Pons (tissue), 1 donor: Measurements from ENCODE around the gene ATF7.
A peak's percentile ranks its signal among the peaks of the same experiment; 100 is the strongest.

Source experiments
- DNase-seq: peaks from one replicate; pipeline ENCODE4 v3.0.0-alpha.2; 2016; ENCODE audit warnings: low spot score

Gene ATF7

DNA sequence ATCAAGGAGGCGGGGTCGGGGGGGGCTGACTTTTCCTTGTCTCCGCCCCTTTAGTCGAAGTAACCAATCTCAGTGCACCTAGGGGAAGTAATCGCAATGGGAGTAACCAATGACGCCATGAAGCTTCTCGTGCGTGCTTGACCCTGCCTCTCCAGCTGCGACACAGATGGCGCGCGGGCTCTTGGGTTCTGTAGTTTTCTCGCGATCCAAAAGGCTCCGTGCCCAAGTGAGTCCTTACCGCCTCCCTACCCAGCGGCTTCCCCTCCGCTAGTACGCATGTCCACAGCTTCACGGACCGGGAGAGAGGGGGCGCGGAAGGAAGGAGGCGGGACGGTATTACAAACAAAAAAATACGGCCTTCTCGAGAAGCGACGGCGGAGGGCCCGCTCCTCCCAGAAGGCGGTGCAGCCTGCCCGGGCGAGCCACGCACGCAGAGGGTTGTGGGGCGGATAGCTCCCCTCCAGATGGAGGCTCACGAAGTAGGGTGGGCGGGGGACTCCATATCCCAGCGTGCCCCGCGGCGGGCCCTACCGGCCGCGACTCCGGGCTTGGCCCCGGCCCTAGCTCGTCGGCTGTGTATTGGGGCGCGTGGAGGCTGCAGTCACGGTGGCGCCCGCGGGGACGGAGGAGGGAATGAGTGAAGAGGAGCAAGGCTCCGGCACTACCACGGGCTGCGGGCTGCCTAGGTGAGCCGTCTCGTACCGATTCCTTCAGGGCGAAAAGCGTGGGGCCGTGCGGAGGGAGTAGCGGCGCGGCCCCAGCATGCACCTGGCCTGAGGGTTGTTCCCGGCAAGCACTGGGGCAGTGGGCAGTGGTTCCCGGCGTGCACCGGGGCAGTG is 125.2 kb downstream of the ATF7 start, which contains the start of gene TARBP2:
Gene TARBP2 (plus strand): TSS at position 508 of the 839 bp plus-strand sequence. CDS start 126 bp downstream, at position 634.
- peak; percentile 100 for DNase-seq

DNA sequence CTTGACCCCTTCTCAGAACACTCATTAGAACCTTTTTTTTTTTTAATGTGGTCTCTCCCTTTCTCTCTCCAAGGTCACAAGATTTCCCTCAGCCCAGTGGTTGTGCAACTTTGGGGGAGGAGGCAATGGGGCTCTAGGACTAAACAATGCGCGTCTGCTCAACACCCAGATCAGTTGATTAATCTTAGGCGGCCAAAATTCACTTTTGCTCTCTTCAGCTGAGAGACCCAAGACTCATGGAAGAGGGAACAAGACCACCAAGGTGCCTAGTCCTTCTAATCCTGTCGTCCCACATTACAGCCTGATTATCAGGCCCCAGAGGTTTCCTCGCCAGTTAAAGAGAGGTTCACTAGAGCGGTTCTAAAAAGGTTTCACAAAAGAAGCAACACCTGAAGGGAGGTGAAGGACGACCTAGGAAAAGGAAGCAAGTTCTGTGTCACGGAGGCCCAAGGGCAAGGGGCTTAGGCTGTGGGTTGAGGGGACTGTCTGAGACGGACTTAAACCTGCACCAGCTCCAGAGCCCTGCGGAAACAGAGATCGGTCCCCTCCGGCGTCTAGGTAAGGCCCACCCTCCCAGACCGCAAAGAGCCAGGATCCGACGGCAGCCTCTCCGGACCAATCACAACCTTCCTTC is 125.9 kb downstream of the ATF7 start:
- peak; percentile 82 for DNase-seq

DNA sequence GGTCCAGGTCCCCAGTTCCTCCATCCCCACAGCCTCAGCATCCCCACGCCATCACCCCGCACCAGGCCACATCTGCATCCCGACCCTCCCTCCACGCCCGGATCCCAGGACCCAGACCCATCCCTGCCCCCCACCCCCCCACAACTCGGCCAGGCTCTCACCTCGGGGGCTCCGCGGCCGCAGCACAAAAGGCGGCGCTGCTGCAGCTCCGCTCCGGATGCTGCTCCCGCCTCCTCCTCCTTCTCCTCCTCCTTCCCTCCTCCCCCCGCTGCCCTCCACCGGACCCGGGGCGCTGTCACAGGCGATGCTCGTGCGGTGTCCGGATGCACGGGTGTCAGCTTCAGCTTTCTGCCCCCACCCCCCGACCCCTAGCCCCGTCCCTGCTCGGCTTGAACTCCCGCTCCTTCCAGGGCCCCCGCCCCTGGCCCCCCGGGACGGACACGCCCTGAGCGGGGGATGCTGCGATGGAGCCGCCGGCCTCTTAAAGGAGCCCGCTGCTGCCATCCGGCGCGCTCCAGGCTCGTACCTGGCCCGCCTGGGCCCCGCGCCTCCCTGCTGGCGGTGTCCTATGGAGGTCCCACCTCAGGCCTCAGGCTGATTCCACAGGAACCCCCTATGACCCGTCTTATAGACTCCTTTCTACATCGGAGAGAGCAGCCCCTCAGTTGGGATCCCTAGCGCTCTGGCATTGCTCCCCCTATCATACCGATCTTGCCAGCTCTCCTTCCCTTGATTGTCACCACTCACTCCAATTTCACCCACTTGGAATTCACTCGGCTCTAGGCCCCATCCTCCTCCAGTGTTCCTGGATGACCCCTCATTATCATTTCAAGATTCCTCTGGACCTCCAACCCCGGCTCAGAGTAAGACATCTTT is 126.7 kb downstream of the ATF7 start, which contains the start of gene MAP3K12:
Gene MAP3K12 (minus strand): TSS at position 193 of the 876 bp plus-strand sequence. CDS start 12,067 bp downstream, outside the sequence.
- peak; percentile 60 for DNase-seq

DNA sequence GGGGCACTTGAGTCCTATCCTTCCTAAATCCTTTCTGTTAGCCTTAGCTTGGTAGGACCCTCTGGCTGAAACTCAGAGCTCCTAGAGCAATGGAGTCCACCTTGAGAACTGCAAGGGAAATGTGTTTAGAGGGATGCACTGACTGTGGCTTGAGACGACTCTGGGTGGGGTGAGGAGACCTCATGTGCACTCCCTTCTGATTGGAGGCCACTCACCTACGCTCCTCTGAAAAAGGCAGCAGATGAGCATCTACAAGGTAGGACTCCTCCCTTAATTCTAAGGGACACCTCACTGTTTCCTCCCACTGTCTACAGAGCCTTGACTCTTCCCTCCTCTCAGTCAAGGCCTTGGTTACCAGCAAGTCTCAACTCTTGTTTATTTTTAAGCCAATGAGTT is 127.9 kb downstream of the ATF7 start:
- no peak for DNase-seq

DNA sequence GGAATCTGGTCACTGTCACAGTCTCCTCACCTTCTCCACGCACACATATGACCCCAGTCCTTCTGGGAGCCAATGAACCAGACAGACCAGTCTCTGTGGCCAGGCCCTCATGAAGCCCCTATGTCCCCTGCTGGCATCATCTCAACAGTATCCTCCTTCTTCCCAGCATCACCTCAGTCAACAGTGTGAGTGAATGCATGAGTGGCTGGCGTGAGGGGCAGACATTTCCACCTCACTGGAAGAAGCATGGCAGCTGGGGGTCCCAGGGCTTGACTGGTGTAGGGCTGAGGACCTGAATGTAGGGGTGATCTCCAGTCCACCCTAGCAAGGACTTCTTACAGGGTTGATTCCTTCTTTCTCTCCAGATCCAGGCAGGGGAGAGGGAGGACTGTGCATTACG is 128.7 kb downstream of the ATF7 start:
- no peak for DNase-seq

DNA sequence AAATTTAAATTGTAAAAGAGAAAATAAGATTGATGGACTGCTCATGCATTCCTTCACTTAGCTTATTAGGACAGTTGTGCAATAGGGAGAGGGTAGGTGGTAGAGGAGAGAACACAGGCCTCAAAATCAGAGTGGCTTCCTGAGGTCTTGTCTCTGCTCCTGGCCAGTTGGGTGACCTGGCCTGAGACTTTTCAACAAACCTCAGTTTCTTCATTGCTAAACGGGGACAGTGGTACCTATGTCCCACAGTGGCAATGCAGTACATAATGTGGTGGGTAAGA is 129.5 kb downstream of the ATF7 start:
- DNase-seq: no peak

DNA sequence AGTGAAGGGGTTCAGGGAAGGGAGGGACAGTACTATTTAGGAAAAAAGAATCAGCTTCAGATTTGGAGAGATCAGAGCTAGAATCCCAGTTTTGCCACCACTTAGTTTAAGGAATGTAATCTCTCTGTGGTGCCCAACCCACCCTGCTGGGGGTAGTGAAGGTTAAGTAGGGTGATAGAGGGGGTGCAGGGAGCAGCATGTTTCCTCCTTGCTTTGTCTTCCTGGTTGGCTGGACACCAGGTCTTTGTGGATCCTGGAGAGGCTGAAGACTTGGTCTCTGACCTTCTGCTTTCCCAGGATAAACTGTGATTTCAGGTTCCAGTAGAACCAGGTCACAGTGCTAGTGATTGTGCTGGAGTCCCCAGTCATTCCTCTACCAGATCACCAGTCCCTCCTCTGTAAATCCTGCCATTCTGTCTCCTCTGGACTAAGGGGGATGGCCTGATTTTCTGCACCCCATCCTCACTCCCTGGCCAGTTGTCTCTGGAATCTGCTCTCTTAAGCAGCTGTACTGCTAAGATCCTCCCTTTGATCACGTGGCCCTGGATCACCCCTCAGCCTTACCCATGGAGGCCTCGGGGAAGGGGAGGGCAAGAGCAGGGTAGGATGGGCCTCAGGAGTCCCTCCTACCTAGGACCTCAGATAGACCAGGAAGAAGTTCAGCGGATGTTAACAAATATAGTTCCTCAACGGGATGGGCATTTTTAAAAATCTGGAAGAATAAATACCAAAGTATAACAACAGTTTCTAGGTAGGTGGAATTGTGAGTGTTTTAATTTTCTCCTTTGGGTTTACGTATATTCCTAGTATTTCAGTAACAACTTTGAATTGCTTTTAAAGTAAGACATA is 130.1 kb downstream of the ATF7 start:
- DNase-seq: peak; percentile 64

DNA sequence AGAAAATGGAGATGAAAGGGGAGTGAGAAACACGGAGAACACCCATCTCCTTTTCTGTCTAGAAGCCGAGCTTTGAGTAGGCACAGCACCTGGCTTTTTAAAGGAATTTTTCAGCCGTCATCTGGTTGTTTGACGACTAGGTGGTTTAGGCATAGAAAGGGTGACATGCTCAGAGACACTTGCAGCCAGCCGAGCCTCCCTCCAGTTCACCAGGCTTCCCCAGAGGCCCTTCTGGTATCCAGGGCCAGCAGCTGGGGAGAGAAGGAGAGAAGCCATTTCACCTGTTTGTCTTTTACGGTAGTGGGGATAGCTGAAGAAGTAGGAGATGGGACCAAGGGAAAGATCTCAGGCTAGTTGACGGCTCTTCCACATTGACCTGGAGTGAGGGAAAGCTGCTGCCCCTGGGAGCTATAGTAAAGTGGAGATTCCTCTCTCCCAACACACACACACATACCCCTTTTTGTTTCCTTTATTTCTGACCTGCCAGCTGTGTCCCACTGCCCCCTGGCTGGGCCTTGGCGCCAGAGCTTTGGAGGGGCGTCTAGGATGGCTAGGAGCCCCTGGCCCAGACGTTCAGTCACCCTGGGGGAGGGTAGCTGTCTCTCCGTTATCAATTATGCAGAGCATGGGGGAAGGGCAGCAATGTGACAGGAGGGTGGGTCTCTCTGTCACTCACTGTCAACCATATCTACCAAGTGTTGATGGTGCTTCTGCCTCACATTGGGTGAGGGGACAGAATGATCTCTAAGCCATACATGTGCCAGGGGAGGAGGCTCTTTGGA is 132.4 kb downstream of the ATF7 start:
- no peak for DNase-seq

DNA sequence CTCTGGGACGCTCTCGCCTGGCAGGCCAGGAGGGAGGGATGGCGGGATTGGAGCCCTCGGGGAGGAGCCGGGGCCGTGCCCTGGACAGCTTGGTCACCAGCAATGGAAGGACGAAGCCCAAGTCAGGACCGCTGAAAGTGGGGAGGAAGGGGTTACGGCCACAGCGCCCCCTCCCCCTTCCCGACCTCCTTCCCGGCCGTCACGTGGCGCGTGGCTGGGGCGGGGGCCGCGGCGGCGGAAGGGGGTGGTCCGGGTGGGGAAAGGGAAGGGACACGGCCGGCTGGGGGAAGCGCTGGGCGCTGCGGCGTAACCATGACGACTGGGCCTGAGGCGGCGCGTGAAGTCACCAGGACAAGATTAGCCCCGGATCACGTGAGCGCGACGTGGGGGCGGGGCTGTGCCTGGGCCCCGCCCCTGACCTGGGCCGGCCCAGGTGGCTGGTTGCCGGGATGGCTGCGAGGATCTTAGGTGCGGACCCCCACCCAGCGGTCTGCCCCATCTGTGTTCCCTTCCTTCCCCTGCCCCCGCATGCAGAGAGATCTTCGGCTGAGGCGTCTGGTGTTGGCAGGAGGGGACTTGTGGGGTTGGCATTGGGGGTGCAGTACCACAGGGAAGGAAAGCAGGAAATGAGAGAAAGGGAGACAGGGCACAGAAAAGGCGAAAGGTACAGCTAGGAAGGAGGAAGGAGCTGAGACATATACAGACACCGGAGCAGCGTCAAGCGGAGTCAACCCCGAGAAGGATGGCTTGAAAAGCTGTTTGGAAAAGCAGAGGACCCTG is 133.2 kb downstream of the ATF7 start:
- DNase-seq: peak; percentile 92

DNA sequence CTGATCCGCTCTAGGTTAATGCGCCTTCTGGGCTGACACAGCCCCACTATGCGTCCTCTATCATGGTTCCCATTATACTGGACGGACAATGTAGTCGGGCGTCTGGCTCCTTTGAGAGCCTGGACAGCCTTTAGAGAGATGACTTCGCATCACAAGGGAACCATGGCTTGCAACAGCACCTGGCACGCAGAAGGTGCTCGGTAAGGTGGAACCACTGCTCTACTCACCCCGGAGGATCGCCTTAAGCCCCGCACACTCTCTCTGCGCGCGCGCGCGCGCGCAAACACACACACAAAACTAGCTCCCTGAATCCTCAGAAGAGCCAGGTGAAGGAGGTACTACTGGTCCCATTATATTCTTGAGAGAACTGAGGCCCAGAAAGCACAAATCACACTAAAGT is 134.0 kb downstream of the ATF7 start:
- no peak for DNase-seq

DNA sequence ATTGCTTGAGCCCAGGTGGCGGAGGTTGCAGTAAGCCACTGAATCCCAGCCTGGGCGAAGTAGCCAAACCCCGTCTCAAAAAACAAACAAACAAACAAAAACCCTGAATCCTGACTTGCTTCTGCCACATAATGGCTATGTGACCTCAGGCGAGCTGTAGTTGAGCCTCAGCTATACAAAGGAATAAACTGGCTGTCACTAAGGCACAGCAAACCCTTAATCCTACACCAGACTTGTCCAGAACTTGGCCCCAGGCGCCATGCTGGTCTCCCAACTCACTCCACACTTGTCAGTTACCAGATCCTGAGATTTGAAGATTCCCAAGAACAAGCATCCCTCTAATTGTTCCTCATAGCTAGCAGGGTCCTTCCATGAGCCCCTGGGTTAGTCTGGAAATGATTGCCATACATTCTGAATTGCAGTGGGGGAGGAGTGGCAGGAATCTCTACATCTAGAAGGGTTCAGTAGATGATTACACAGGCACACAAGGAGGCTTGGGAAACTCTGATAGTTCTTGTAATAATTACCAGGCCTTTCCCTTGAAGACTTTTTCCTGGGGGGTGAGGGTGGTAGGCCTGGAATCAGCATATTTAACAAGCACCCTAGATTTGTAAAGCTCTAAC is 136.8 kb downstream of the ATF7 start:
- no peak for DNase-seq

DNA sequence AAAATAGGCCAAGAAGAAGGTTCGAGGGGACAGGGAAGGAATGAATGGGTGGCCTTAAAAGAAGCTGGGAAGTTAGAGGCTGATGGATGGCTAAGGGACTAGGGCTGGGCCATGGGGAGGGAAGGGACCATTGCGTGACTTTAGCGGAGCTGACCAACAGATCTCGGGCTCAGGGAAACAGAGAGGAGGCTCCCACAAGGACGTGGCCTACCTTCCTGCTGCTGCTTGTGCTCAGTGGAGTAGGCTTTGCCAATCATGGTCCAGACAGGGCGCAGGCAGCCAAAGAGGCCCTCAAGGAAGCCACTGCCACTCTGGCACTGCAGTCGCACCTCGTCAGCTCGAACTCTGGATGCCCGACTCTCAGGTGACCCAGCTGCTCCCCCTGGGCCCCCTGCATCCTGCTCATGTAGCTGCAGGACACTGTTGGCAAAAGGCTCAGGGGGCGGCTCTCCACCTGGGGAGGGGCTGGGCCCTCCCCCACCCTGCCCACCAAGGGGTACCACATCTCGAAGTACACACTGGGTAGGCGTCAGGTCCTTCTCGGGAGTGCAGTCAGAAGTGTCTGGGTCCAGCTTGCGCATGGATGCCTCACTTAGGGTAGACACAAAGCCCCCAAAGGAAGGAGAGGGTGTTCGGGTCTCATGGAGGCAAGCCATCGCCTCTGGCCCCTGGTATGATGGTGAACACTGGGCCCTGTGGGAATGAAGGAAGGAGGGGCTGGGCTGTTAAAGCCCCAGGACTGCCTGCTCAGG is 139.3 kb downstream of the ATF7 start:
- no peak for DNase-seq

DNA sequence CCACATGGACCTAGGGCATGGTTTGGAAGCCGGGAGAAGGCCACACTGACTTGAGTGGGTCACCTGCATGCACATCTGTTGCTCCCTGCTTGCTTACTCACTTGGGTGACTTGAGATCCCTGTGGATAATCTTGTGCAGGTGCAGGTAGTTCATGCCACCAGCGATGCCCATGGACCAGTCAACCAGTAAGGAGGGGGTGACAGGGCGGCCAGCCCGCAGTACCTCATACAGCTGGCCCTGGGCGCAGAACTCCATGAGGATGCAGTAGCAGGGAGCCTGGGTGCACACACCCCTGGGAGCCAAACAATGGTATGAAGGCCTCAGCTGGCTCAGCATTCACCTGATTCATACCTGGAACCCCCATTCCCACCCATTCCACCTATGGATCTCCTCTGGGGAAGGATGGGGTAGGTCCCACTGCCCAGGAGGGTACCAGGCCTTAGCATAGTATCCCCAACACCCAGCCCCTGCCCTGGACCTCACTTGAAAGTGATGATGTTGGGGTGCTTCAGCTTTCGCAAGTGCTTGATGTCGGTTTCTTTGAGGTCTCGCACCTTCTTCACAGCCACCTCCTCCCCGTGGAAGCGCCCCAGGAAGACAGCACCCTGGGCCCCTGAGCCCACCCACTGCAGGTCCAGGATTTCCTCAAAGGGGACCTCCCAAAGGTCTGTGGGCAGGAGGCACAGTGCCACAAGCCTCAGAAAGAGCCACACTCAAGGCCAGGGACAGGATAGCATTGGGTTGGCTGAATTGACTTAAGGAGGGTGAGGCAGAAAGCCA is 140.0 kb downstream of the ATF7 start:
- DNase-seq: no peak

DNA sequence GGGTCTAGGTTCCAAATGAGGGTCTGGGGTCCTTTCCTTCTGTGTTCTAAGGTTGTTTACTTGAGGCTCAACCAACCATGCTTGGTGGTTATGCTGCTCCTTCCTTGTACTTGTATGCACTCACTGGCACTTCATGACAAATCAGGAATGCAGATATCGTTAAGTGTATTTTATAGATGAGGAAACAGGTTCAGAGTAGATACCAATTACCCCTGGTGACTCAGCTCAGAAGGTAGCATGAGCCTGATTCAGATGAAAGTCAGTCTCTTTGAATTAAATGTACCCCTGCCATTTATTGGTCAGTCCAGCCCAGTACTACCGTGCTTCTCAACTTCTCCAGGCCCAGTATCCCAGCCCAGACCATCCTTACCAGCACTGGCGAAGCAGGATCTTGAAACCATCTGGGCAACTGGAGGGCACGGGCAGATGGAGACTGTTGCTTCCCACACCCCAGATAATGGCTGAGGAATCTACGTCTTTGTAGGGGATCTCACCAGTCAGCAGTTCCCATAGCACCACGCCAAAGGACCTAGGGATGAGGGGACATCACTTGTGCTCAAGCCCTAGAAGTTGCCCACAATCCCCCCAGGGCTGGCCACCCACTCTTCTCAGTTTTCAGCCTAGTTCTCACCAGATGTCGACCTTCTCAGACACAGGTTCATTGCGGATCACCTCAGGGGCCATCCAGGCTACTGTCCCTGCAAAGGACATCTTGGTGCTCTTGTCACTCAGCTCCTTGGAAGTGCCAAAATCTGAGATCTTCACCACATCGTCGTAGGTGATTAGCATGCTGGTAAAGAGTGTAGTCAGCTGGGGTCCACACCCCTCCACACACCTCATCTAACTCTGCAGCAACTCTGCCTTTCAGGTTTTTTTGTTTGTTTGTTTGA is 141.3 kb downstream of the ATF7 start:
- DNase-seq: no peak

DNA sequence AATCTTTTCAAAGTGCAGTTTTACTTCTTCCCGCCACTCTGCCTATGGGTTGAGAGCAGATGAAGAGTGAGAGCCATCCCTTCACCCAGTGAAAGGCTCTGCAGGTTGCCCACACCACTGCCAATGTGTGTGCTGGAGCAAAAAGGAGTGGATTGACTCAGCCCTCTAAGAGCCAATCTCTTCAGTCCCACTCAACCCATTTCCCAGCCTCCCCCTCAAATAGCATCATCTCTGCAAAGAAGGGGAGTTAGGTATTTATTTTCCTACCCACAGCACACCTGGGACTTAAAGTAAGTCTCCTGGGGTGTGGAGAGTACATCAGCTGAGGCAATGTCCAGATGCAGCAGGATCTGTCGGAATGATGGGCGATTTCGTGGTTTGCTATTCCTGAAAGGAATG is 142.2 kb downstream of the ATF7 start:
- DNase-seq: no peak

DNA sequence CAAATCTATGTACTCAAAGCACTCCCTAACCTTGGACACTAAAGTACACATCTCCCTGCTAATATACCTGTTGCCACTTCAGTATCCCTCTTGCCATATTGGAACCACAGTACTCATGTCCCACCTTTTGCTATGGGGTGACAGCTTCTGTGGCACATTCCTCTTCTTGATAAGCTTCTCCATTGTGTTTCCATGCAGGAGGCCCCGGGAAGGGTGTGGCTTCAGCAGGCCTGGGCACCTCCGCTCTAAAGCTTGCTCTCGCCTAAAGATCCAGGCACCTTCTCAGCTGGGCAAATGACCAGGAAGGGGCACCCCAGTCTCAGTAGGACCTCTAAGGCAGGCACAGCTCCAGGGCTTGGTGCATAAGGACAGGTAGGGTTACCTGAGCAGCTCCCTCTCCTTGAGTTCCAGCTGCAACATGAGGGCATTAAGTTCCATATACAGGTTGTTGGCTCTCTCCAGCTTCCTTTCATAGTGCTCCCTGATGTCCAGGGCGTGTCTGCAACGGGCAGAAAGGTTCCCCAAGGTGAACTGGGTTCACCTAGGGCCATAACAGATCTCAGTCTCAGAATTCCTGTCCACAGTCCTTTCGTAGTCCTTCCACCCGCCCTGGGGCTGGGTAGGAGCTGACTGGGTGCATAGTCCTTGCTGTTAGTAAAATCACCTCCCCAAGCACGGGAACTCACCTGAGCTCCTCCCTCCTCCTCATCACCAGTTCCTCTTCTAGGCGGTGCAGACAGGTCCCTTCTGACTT is 142.8 kb downstream of the ATF7 start:
- DNase-seq: no peak
